MG63 (cell line): ENCODE data around the gene CLTC. TPM values are rescaled to one million over a fixed set of nuclear protein-coding genes. Genes with fewer than 3 reads are reported as not detected.

Experiments
- DNase-seq: peaks from one replicate; pipeline ENCODE4 v3.0.0-alpha.2; 2020
- H3K27me3 ChIP-seq: fragments of 250-450 bp; sonication (Bioruptor Pico); 2 replicates; pipeline ENCODE4 v1.5.1; 2020; ENCODE audit warnings: mild to moderate bottlenecking, moderate library complexity
- H3K36me3 ChIP-seq: fragments of 250-450 bp; sonication (Bioruptor Pico); 2 replicates; pipeline ENCODE4 v1.5.1; 2020; ENCODE audit warnings: mild to moderate bottlenecking, moderate library complexity
- H3K4me3 ChIP-seq: fragments of 250-450 bp; sonication (Bioruptor Pico); 2 replicates; pipeline ENCODE4 v1.5.1; 2020; ENCODE audit warnings: mild to moderate bottlenecking, moderate library complexity
- H3K9me3 ChIP-seq: fragments of 250-450 bp; sonication (Bioruptor Pico); 2 replicates; pipeline ENCODE4 v1.5.1; 2020; ENCODE audit warnings: mild to moderate bottlenecking, moderate library complexity
- total RNA-seq: library from RNA; depleted of rRNA; stranded (reverse); fragments of >200 nt; shearing (Covaris generic); gene quantifications from 2 replicates; pipeline ENCODE4 v1.2.3, GENCODE V29; 2014; ENCODE audit warnings: low replicate concordance; rRNA removed

The CLTC gene
- total RNA-seq, 1 experiment from 2014 or later, result 235 TPM

DNA sequence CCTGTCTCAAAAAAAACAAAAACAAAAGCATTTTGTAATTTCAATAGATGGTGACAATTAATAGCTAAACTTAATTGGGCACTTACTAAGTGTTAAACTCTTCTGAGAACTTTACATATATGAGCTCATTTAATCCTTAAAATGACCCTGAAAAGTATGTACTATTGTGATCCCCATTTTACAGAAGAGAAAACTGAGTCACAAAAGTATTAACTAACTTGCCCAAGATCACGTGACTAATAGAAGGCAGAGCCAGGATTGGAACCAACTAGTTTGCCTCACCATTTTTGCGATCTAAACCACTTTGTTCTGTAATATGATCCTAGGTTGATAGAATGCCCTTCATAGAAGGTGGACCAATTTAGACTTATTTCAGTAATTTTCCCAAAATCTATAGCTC is 114.0 kb downstream of the CLTC start:
- no peak for DNase-seq
- H3K36me3 ChIP-seq, result peaks cover 31% of the 10 kb centered on the region
- no peaks in the 10 kb centered on the region for H3K9me3 ChIP-seq
- no peaks in the 10 kb centered on the region for H3K27me3 ChIP-seq
- no peak overlapping the region for H3K4me3 ChIP-seq

DNA sequence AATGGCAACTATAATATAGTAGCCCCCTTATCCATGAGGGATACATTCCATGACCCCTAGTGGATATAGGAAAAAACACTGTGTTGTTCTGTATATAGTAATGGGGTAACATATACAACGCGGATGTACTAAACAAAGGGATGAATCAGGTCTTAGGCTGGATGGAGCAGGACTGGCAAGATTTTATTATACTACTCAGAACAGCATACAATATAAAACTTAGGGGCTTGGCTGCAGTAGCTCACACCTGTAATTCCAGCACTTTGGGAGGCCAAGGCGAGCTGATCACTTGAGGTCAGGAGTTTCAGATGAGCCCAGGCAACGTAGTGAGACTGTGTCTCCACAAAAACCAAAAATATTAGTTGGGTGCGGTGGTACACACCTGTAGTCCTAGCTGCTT is 114.5 kb downstream of the CLTC start:
- no peaks in the 10 kb centered on the region for H3K27me3 ChIP-seq
- H3K36me3 ChIP-seq, result peaks cover 35% of the 10 kb centered on the region
- no peak for DNase-seq

DNA sequence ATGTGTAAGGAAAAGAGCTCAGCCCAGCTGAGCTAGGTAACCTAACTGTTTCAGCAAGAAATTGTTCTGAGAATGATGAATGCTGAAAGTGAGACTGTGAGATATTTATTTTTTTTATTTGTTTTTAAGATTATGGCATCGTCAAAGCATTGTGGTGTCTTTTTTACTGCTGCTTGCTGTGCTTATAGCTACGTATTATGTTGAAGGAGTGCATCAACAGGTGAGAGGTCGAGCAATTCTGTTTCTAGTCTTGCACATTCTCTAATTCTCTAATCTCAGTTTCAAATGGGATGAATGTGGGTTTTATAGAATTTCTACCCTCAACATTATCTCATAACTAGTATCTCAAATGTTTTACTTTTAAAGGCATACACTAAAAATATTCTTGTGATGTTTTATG is 117.6 kb downstream of the CLTC start:
- DNase-seq, result no peak
- Histone ChIP-seq H3K27me3 (no peaks in the 10 kb centered on the region), H3K36me3 (peaks cover 49% of the 10 kb centered on the region), H3K4me3 (no peak overlapping the region), H3K9me3 (no peaks in the 10 kb centered on the region)

More for the DNA sequence above, 114.5 kb downstream of the CLTC start:
- Histone ChIP-seq H3K9me3 (no peaks in the 10 kb centered on the region), H3K4me3 (no peak overlapping the region)

DNA sequence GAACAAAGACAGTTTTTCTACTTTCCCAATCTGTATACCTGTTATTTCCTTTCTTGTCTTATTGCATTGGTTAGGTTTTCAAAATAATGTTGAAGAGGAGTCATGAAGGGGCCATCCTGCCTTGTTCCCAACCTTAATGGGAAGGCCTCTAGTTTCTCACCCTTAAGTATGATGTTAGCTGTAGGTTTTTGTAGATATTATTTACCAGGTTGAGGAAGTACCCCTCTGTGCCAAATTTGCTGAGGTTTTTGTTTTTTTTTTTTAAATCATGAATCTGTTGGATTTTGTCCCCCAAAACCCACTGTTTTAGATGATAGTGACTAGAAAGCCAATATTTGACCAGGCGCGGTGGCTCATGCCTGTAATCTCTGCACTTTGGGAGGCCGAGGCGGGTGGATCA is 124.1 kb downstream of the CLTC start:
- Histone ChIP-seq H3K27me3 (no peaks in the 10 kb centered on the region), H3K9me3 (peaks cover 7% of the 10 kb centered on the region), H3K4me3 (no peak overlapping the region), H3K36me3 (peaks cover 31% of the 10 kb centered on the region)
- DNase-seq, result no peak

DNA sequence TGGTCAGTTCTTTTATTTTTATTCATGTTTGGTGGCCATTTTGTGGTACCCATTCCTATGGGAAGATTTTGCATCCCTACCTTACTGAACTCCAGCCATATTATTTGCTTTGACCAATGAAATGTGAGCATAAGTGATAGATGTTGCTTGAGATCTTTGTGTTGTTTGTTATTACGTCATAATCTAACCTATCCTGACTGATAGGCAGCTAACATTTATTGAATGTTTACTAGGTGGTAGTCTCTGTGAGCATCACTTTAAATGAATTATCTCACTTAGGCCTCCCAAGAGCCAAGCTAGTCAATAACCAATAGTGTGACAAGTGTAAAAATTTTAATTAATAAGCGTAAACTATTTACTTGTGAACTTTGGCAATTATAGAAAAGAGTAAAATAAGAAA is 125.3 kb downstream of the CLTC start:
- no peaks in the 10 kb centered on the region for H3K27me3 ChIP-seq
- no peak overlapping the region for H3K4me3 ChIP-seq
- DNase-seq, result no peak
- peaks cover 7% of the 10 kb centered on the region for H3K9me3 ChIP-seq
- H3K36me3 ChIP-seq, result peaks cover 30% of the 10 kb centered on the region

Other genes with a start within 250 kb of the CLTC start
- gene DHX40, start 54.3 kb upstream of the CLTC start, total RNA-seq, result 45.1 and 131 TPM in 2 replicates
- 38.1 and 40.6 TPM in 2 replicates for gene PTRH2, start 87.5 kb downstream of the CLTC start, total RNA-seq
- 161 and 190 TPM in 2 replicates for gene VMP1, start 87.8 kb downstream of the CLTC start, total RNA-seq